HEK293 (cell line): Measurements from ENCODE around the gene TTLL4.

ENCODE experiments used
- CTCF ChIA-PET: fragments of 350-600 bp; formaldehyde crosslinking; extraction: SDS; loops from one replicate; lab custom pipeline; 2021; ENCODE audit warnings: antibody characterized with exemption; lab: Yijun Ruan, JAX
- POLR2A ChIA-PET: fragments of 300-600 bp; formaldehyde crosslinking; extraction: SDS; loops from one replicate; lab custom pipeline; 2020; ENCODE audit warnings: antibody characterized with exemption, inconsistent platforms; lab: Yijun Ruan, JAX
- H3K27ac ChIP-seq: fragments of 200-500 bp; sonication (Bioruptor generic); 2 replicates; pipeline ENCODE4 v1.5.1; 2014; ENCODE audit warnings: low read depth, low read length, control low read depth, inconsistent platforms; ENCODE audit errors: extremely low read depth
- H3K36me3 ChIP-seq, 2 experiments: fragments of 200-500 bp in 1 of 2; sonication (Bioruptor generic) in 1 of 2; 1 replicate in 1 of 2; 2 replicates in 1 of 2; pipeline ENCODE4 v1.5.1; 2014 to 2017; ENCODE audit warnings: inconsistent platforms in 2 of 2, low read length in 2 of 2; ENCODE audit not compliant: control insufficient read depth in 2 of 2, insufficient read depth in 1 of 2
- H3K4me1 ChIP-seq: fragments of 200-500 bp; sonication (Bioruptor generic); 2 replicates; pipeline ENCODE4 v1.5.1; 2014; ENCODE audit warnings: mild to moderate bottlenecking, low read length, inconsistent platforms; ENCODE audit not compliant: control insufficient read depth, insufficient read depth
- H3K4me3 ChIP-seq: 2 replicates; pipeline ENCODE4 v1.5.1; 2011; ENCODE audit warnings: low read depth, mild to moderate bottlenecking, control low read depth, low read length, moderate library complexity
- H3K9me3 ChIP-seq: fragments of 200-500 bp; sonication (Bioruptor generic); 2 replicates; pipeline ENCODE4 v1.5.1; 2014; ENCODE audit warnings: low read depth, low read length, inconsistent platforms; ENCODE audit not compliant: control insufficient read depth, insufficient read depth
- GLI2 ChIP-seq: fragments of 450-650 bp; formaldehyde crosslinking; IDR thresholded peaks from 2 replicates; pipeline ENCODE4; 2017; ENCODE audit warnings: missing biosample characterization, missing genetic modification characterization, low read depth, borderline replicate concordance
- KLF9 ChIP-seq: fragments of 450-650 bp; formaldehyde crosslinking; IDR thresholded peaks from 2 replicates; pipeline ENCODE4 v1.5.1; 2016; ENCODE audit warnings: missing biosample characterization, missing genetic modification characterization, low read depth
- SALL2 ChIP-seq: fragments of 450-650 bp; formaldehyde crosslinking; IDR thresholded peaks from 2 replicates; pipeline ENCODE4 v1.5.0; 2017; ENCODE audit warnings: missing biosample characterization, mild to moderate bottlenecking, missing genetic modification characterization, borderline replicate concordance
- ZEB2 ChIP-seq: fragments of 450-650 bp; formaldehyde crosslinking; IDR thresholded peaks from 2 replicates; pipeline ENCODE4 v1.5.1; 2016; ENCODE audit warnings: missing biosample characterization, missing genetic modification characterization
- ZNF155 ChIP-seq: fragments of 450-650 bp; formaldehyde crosslinking; IDR thresholded peaks from 2 replicates; pipeline ENCODE4 v1.5.1; 2016; ENCODE audit warnings: missing biosample characterization, missing genetic modification characterization
- ZNF174 ChIP-seq: fragments of 450-650 bp; formaldehyde crosslinking; IDR thresholded peaks from 2 replicates; pipeline ENCODE4 v1.5.0; 2017; ENCODE audit warnings: missing biosample characterization, mild to moderate bottlenecking, missing genetic modification characterization
- ZNF19 ChIP-seq: fragments of 450-650 bp; formaldehyde crosslinking; IDR thresholded peaks from 2 replicates; pipeline ENCODE4; 2016; ENCODE audit warnings: missing biosample characterization, missing genetic modification characterization, low read depth
- ZNF223 ChIP-seq: fragments of 450-650 bp; formaldehyde crosslinking; IDR thresholded peaks from 2 replicates; pipeline ENCODE4 v1.5.1; 2016; ENCODE audit warnings: missing biosample characterization, missing genetic modification characterization
- ZNF23 ChIP-seq: fragments of 450-650 bp; formaldehyde crosslinking; IDR thresholded peaks from 2 replicates; pipeline ENCODE4 v1.5.1; 2016; ENCODE audit warnings: missing biosample characterization, missing genetic modification characterization, borderline replicate concordance
- ZNF610 ChIP-seq: fragments of 450-650 bp; formaldehyde crosslinking; IDR thresholded peaks from 2 replicates; pipeline ENCODE4 v1.5.1; 2016; ENCODE audit warnings: missing biosample characterization, missing genetic modification characterization, borderline replicate concordance
- ZNF629 ChIP-seq: fragments of 450-650 bp; formaldehyde crosslinking; IDR thresholded peaks from 2 replicates; pipeline ENCODE4 v1.5.1; 2017; ENCODE audit warnings: missing biosample characterization, missing genetic modification characterization
- ZNF701 ChIP-seq: fragments of 450-650 bp; formaldehyde crosslinking; IDR thresholded peaks from 2 replicates; pipeline ENCODE4 v1.5.1; 2016; ENCODE audit warnings: missing biosample characterization, missing genetic modification characterization
- ZNF76 ChIP-seq: fragments of 450-650 bp; formaldehyde crosslinking; IDR thresholded peaks from 2 replicates; pipeline ENCODE4; 2016; ENCODE audit warnings: low read depth, missing biosample characterization, missing genetic modification characterization, borderline replicate concordance
- ZSCAN16 ChIP-seq: fragments of 450-650 bp; formaldehyde crosslinking; IDR thresholded peaks from 2 replicates; pipeline ENCODE4 v1.5.1; 2016; ENCODE audit warnings: missing biosample characterization, missing genetic modification characterization
- TF ChIP-seq, protein P1 (sequence below): fragments of 450-650 bp; formaldehyde crosslinking; IDR thresholded peaks from 2 replicates; pipeline ENCODE4 v1.5.1; 2016; ENCODE audit warnings: missing biosample characterization, missing genetic modification characterization
- TF ChIP-seq, protein P2 (sequence below): fragments of 450-650 bp; formaldehyde crosslinking; IDR thresholded peaks from 2 replicates; pipeline ENCODE4 v1.5.1; 2016; ENCODE audit warnings: missing biosample characterization, missing genetic modification characterization
- TF ChIP-seq, protein P3 (sequence below): fragments of 450-650 bp; formaldehyde crosslinking; IDR thresholded peaks from 2 replicates; pipeline ENCODE4 v1.5.1; 2016; ENCODE audit warnings: missing biosample characterization, missing genetic modification characterization

Gene TTLL4

DNA sequence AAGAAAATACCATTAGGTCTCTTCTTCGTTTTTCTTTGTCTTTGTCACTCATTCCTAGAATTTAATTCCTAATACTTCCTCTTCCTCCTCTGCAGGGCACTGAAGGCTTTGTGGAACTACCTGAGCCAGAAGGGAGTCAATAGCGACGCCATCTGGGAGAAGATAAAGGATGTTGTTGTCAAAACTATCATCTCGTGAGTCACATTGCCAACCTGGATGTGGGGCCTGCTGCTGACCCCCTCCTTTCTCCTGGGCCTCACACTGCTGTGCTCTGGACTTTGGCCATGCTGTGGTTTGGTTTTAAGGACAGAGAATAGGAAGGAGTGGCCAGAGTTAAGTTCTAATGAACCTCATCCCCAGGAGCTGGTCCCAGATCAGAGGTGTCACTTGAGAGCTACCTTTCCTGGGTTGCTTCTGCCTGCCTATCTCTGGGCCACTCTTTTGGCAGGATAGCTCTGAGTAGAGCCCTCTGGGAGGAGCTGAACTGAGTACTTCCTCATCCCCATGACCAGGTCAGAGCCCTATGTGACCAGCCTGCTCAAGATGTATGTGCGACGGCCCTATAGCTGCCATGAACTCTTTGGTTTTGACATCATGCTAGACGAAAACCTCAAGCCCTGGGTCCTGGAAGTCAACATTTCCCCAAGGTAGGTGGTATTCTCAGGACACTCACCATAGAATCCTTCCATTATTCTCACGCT, 38.3 kb downstream of the TTLL4 start:
- H3K36me3 ChIP-seq, result peaks cover 54 to 96% of the 10 kb centered on the region in 2 experiments
- no peak overlapping the region for H3K27ac ChIP-seq
- H3K9me3 ChIP-seq, result no peaks in the 10 kb centered on the region
- no peak overlapping the region for H3K4me3 ChIP-seq
- no peaks in the 10 kb centered on the region for H3K4me1 ChIP-seq
- CTCF ChIA-PET, result no interaction called here
- TF ChIP-seq GLI2 (tag by site-specific recombination), result no peak
- TF ChIP-seq ZSCAN16 (tag by site-specific recombination), result no peak
- no peak for TF ChIP-seq ZNF155 (tag by site-specific recombination)
- TF ChIP-seq, protein P1, sequence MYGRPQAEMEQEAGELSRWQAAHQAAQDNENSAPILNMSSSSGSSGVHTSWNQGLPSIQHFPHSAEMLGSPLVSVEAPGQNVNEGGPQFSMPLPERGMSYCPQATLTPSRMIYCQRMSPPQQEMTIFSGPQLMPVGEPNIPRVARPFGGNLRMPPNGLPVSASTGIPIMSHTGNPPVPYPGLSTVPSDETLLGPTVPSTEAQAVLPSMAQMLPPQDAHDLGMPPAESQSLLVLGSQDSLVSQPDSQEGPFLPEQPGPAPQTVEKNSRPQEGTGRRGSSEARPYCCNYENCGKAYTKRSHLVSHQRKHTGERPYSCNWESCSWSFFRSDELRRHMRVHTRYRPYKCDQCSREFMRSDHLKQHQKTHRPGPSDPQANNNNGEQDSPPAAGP (tag by site-specific recombination), result no peak
- TF ChIP-seq, protein P2, sequence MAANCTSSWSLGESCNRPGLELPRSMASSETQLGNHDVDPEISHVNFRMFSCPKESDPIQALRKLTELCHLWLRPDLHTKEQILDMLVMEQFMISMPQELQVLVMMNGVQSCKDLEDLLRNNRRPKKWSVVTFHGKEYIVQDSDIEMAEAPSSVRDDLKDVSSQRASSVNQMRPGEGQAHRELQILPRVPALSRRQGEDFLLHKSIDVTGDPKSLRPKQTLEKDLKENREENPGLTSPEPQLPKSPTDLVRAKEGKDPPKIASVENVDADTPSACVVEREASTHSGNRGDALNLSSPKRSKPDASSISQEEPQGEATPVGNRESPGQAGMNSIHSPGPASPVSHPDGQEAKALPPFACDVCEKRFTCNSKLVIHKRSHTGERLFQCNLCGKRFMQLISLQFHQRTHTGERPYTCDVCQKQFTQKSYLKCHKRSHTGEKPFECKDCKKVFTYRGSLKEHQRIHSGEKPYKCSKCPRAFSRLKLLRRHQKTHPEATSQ (tag by site-specific recombination), result no peak
- no peak for TF ChIP-seq ZNF610 (tag by site-specific recombination)
- no peak for TF ChIP-seq ZNF19 (tag by site-specific recombination)
- TF ChIP-seq ZNF23, result no peak
- no peak for TF ChIP-seq ZNF223
- no peak for TF ChIP-seq SALL2
- POLR2A ChIA-PET, result no interaction called here

DNA sequence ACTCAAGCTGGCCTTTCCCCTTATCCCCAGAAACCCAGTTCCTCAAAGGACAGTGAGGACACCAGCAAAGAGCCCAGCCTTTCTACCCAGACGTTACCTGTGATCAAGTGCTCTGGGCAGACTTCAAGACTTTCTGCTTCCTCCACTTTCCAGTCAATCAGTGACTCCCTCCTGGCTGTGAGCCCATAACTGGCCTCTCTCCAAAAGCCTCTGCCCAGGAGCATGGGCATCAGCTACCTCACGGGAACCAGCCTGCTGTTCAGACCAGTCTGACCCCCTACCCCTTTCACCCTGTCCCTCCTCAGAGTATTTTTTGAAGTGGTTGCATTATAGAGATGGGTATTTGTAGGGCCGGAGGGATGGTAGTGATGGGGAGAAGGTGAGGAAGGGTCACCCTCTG, 43.6 kb downstream of the TTLL4 start:
- TF ChIP-seq ZNF629 (tag by site-specific recombination) (no peak), ZEB2 (tag by site-specific recombination) (no peak), ZNF701 (tag by site-specific recombination) (no peak)
- TF ChIP-seq, all 188 proteins: peak for 0
- Histone ChIP-seq H3K36me3 (peaks cover 44 to 87% of the 10 kb centered on the region in 2 experiments), H3K4me3 (no peak overlapping the region), H3K27ac (no peak overlapping the region), H3K9me3 (no peaks in the 10 kb centered on the region), H3K4me1 (no peaks in the 10 kb centered on the region)
- POLR2A ChIA-PET, result no interaction called here
- CTCF ChIA-PET, result no interaction called here

DNA sequence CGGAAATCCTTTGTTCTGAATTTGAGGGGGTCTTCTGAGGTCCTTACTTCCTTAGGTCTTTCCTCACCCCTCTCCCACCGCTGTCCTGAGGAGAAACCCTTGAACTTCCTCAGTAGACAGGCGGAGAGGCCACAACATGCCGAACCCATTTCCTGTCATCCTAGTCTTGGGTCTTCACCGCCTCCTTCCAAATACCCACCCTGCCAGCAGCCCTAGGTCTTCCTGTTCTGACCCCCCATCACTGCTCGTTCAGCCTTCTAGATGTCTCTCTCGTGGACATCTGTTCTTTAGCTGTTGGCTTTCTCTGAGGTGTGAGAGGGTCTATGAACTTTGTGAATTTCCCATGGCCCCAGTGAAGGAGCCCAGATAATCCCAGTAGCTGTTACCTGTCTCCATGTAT, 44.1 kb downstream of the TTLL4 start:
- CTCF ChIA-PET, result no interaction called here

More for the DNA sequence above, 44.1 kb downstream of the TTLL4 start:
- POLR2A ChIA-PET, result no interaction called here
- Histone ChIP-seq H3K36me3 (peaks cover 41 to 81% of the 10 kb centered on the region in 2 experiments), H3K9me3 (no peaks in the 10 kb centered on the region), H3K4me1 (no peaks in the 10 kb centered on the region), H3K4me3 (no peak overlapping the region), H3K27ac (no peak overlapping the region)
- TF ChIP-seq ZNF155 (tag by site-specific recombination) (no peak), KLF9 (tag by site-specific recombination) (no peak), ZNF76 (tag by site-specific recombination) (no peak), ZNF610 (tag by site-specific recombination) (no peak), ZNF174 (tag by site-specific recombination) (no peak)
- TF ChIP-seq, protein P3, sequence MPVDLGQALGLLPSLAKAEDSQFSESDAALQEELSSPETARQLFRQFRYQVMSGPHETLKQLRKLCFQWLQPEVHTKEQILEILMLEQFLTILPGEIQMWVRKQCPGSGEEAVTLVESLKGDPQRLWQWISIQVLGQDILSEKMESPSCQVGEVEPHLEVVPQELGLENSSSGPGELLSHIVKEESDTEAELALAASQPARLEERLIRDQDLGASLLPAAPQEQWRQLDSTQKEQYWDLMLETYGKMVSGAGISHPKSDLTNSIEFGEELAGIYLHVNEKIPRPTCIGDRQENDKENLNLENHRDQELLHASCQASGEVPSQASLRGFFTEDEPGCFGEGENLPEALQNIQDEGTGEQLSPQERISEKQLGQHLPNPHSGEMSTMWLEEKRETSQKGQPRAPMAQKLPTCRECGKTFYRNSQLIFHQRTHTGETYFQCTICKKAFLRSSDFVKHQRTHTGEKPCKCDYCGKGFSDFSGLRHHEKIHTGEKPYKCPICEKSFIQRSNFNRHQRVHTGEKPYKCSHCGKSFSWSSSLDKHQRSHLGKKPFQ (tag by site-specific recombination), result no peak
